GM19035 (cell line): ENCODE measurements around the gene TBC1D22A.

Experiments
- ATAC-seq: cut with Tn5 transposase; IDR thresholded peaks from one replicate; pipeline ENCODE4 v1.9.1; 2021; ENCODE audit not compliant: unreplicated experiment

Gene TBC1D22A

DNA sequence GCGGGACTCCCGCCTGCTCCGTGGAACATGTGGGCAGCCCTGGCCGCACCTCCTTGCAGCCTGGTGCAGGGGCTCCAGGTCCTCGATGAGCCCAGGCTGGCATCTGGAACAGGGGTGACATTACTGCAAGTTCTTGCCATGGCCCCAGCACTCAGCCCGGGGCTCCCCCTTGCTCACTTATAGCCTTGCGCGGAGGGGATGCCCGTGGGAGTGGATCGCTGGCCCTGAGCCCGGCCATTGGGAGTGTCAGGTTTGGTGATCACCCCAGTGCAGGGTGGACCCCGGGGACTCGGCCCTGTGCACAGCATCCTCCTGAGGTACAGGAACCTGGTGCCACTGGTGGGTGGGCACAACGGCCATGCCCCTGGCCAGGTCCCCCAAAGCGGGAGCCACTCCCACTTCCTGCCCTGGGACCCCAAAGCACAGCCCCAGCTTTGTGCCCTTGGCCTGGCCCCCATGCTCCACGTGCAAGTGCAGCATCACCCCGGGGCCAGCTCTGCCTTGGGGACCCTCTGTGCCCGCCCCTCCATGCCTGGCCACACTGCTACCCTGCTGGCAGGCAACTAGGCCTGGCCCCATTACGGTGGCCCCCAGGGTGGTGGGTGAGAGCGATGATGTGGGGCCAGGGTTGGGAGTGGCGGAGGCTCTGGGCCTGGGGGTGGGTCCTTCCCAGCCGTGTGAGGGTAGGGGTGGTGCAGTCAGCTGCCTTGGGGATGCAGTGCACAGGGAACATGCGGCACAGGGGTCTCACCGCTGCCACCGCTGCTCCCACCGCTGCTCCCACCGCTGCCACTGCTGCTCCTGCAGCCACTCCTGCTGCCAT is 439.8 kb downstream of the TBC1D22A start:
- ATAC-seq, result no peak

DNA sequence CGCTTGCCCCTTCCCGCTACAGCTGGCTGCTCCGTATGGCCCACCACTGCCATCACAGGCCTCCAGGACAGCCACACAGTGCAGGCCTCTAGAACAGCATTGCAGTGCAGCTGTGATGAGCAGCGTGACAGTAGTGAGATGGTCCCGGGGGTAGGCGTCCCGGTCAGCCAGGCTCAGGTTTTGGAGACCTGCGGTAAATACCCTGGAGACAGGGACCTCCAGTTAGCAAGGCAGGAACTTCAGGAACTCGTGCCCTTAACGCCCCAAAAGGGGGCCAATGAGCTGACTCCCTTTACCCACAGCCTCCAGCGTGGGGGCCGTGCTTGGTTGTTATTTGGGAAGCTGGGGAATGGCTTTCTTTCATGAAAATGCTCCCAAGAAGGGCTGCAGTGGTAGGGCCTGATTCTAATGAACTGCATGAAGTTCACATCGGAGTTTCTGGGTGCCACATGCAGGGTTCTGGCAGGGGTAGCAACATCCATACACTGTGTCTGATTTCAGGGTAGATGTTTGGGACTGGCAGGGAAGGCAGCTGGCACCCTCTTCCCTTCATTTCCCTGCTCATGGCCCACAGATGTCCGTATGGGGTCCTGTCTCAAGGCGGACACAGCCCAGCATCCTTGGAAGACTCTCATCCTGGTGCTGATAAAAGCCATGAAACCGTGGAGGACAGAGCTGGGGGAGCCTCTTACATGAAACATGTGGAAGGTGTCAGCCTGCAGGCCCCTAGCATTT is 440.5 kb downstream of the TBC1D22A start:
- ATAC-seq, result no peak

DNA sequence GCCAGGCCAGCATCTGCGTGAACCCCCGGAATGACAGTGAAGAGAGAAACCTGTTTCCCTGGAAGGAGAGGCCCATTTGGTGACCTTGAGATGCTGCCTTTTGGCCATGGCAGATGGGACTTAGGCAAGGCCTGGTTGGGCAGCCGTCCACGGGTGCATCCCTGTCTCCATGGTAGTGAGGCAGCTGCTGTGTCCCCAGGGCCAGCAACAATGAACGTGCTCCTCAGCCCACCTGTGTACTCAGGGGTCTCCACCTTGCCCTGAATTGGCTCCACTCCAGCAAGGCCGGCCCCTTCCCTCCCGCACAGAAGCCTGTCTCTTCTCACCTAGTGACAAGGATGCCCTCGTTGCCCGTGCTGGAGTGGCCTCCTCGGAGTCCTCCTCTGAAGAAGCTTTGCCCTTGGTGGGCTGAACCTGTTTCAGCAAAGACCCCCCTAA is 441.1 kb downstream of the TBC1D22A start:
- no peak for ATAC-seq

DNA sequence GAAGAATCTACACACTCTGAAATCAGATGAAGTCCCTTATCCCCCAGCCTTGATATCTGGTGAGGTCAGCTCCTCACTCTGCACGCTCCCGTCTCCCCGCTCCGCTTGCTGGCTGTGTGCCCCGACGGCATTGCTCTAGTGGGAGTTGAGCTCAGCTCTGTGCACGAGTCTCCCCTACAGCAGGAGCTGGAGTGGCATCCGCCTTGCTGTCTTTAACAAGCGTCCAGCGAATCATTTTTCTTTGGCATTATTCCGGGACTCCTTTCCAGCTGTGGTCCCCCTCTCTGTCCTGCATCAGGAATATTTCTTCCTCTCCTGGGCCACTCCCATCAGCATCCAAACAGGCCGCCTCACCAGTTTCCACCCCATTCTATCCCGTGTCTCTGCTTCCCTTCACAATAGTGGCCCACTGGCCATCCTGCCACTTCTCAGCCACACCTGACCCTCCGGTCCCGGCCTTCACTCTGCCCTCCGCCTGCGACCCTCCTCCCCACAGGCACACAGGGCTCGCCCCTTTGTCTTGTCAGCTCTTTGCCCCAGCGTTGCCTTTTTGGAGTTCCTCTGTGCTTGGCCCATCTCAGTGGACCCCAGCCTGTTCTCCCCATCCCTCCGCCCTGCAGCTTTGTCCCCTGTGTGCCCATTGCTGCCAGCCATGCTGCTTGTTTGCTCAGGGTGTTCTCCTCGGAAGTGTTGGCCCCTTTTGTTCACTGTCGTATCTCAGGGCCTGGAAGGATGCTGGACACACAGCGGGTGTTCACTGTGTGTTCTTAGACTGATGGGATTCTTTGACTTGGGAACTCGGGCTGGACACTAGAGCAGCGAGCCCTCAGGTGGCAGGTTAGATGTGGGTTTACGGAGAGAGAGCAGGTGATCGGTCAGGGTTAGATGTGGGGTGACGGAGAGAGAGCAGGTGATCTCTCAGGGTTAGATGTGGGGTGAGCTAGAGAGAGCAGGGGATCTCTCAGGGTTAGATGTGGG is 441.8 kb downstream of the TBC1D22A start:
- no peak for ATAC-seq

DNA sequence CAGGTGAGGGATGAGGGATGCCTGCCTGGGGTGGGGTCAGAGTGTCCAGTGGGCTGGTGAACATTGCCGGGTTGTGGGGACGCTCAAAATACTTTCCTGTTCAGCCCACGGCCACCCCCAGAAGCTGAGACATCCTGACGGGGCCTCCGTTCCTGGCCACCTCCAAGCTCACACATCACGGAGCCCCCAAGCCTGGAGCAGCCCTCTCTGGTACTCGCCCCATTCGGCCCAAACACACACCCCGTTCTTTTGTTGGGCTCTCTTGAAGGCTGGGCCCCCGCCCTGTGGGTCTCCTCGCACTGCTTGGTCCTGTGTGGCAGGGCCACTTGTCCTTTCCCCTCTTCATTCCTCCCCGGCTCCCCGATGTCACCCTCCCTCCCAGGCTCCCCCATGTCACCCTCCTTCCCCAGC is 442.6 kb downstream of the TBC1D22A start:
- no peak for ATAC-seq

DNA sequence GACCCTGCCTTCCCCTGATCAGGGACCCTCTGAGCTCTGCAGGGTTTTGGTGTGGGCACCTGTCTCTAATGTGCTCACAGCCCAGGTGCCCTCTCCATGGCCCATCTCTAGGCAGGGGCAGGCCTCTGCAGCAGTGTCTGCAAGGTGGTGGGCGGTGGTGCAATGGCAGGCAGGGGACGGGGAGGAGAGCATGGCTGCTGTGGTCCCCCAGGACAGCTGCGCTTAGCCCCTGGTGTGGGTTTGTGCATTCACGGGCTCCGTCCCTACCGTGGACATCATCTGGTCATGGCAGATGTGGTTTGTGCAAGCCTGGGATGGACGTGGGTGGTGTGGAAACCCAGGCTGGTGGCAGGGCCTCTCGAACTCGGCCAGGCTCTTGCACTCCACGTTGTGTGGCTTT is 443.1 kb downstream of the TBC1D22A start:
- no peak for ATAC-seq

DNA sequence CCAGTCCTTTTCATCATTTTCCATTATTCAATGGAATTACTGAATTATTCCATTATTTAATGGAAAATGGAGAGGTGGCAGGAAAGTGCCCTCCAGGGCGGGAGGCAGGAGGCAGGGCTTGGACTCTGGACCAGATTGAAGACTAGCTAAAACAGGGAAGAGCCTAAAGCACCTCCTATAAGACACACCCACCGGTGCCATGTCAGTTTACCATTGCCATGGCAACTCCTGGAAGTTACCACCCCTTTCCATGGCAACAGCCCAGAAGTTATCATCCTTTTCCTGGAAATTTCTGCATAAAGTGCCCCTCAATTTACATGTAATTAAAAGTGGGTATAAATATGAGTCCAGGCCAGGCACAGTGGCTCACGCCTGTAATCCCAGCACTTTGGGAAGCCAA is 443.7 kb downstream of the TBC1D22A start:
- no peak for ATAC-seq

DNA sequence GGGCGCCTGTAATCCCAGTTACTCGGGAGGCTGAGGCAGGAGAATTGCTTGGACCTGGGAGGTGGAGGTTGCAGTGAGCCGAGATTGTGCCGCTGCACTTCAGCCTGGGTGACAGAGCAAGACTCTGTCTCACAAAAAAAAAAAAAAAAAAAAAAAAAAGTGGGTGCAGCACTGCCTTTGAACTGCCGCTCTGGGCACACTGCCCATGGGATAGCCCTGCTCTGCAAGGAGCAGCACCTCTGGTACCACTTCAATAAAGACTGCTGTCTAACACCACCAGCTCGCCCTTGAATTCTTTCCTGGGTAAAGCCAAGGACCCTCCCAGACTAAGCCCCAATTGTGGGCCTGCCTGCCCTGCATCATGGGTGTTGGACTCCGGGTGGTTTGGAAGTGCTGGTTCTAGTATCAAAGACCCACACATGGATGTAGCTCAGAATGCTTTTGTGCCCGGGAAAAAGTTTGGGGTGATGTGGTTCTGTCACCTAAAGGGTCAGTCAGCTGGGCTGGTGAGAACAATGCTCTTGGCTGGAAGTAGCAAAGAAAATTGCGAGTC is 444.3 kb downstream of the TBC1D22A start:
- no peak for ATAC-seq

DNA sequence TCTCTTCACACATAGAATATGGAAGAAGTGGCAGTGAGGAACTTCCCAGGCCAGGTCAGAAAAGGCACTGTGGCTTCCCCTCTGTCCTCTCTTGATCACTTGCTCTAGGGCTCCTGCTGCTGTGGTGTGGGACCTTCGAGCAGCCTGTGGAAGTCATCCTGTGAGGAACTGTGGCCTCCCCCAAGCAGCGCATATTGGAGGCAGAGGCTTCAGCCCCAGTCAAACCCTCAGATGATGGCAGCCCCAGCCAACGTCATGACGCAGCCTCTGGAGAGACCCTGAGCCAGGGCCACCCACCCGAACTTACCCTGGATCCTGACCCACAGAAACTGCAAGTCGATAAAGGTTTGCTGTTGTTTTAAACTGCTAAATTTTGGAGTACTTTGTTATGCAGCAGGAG is 444.9 kb downstream of the TBC1D22A start:
- no peak for ATAC-seq

DNA sequence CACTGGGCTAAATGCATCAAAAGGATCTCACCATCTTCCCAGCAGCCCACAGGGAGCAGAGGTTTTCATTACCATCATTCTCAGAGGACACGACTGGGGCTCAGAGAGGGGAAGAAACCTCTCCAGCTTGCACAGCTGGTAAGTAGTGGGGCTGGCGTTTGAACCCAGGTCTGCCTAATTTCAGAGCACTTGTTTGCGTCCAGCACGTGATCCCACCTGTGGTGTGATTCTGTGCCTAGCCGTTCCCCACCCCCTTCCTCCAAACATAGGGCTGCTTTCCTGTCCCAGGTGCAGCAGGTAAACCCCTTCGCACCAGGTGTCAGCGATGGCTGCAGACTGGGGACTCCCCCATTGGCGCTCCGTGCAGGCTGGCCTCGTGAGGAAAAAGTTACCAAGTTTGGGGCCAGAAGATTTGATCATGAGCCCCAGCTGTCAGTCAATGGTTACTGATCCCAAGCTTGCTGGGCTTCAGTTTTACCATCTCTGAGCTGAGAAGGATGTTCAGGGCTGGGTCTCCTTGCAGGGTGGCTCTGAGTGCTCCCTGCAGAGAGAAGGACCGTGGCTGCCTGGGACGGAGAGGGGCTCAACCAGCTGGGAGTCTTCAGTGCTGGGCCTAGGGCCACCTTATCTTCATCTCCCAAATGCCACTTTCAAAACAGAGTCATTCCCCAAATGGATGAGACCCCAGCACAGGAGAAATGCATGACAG is 445.6 kb downstream of the TBC1D22A start:
- no peak for ATAC-seq

DNA sequence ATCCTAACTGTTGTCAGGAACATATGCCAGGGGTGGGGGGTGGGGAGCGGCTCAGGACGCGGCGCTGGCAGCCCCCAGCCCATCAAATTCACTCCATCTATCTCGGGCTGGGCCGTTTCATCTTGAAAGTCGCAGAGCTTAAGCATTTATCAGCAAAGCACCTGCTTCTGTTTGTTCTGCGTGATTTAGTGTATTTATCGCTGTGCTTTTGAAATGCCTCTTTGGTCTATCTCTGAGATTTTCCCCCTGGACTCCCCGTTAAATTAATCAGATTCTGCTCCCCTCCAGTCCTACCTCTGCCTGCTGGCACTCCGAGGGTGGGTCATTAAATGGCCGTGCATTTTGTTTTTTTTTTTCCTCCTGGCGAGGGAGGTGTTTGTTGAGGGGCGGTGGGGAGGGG is 446.2 kb downstream of the TBC1D22A start:
- ATAC-seq, result no peak

DNA sequence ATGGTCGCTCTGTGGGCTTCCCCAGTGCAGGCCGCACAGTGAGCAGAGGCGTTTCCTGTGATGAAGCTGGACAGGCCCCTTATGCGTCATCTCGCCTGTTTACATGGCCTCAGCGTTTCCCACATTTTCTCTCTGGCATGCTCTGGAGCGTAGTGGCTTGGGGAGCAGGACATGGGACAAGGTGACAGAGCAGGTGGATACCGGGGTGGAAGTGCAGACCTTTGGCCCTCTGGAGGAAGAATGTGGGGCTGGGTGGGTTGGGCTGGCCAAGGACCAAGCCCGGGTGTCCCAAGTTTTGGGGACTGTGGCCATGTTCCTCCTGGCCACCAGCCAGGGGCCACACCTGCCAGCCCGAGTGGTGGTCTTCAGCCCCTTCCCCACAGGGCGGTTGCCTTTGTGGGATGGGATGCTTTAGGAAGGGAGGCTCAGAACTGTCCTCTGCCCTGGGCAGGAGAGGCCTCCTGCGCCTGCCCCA is 446.6 kb downstream of the TBC1D22A start:
- ATAC-seq, result no peak

DNA sequence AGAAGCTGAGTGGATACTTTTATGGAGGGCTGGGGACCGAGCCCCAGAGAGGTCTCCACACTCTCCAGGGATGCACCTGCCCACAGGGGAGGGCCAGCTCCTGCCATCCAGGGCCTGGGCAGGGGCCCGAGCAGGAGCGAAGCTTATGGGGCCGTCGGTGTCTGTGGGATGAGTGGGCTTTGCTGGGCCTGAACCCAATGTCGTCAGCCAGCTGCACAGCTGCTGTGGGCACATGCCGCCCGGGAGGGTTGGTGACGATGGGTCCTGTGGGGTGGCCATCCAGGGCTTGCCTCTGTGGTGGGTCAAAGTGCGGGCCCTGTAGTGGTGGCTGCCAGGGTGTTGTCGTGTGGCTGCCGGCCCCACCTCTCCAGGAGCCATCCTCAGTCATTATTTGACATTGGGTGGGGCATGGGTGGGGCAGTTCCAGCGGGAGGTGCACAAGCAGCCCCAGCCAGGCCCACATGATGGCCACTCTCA is 447.1 kb downstream of the TBC1D22A start:
- no peak for ATAC-seq

DNA sequence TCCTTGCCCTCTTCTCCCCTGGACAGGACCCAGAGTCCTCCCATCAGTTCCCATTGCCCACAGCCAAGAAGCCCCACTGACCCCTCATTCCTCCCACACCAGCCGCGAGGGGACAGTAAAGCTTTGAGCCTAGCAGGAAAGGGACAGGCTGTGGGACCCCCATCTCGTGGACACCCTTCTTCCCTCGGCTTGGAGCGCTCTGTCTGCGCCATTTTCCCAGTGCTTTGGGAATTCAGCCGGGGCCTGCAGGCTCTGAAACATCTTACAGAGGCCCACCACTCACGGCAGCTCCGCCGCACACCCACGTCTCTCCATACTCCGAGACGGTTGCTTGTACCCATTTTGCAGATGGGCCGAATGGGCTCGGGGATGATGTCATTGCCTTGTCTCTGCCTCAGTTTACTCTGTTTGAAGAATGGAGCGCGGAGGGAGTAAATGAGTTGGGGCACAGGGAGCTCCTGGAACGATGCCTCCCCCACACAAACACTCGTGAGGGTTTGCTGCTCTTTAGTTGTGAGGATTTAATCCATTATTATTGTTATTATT is 447.7 kb downstream of the TBC1D22A start:
- no peak for ATAC-seq

DNA sequence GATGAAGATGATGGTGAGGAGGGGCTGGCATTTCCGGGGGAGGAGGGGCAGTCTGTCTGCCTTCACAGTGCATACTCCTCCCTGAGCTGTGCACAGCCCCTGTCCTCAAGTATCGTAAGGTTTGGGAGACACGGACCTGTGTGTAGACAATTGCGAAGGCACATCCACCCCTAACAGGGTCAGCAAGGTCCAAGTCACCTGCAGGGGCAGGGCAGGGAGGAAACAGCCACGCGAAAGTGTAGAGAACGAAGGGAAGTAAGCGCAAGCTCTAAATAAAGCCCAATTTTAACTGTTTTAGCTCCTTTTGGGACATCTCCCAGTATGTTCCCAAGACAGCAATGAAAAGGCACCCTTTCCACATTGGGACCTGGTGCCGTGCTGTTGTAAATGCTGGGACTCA is 448.2 kb downstream of the TBC1D22A start:
- ATAC-seq, result no peak

DNA sequence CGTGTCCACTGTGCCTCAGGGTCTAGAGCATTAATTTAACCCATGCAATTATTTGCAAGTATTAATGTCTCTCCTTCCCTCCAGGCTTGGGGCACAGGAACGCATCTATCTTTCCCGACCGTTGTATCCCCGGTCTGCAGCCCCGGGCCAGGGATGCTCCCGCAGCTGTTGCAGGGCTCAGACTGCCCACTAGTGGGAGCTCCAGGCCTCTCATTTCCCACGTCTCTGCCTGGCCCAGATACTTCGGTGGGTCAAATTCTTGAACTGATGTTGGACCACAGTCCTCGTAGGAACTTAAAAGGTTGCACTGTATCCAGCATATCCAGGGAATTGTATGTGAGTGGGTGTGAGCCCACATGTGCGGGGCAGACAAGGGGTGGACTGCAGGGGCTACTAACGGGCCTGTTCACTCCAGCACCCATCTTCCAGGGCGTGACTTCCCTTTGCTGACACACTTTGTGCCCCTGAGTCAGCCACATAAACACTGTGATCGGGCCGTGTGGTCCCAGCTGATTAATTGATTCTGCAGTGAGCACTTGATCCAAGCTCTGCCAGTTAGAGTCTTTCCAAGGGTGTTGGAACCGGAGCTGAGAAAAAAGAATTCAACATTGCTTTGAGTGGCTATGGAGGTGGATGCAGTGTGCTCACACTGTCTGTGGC is 451.3 kb downstream of the TBC1D22A start:
- ATAC-seq, result no peak

DNA sequence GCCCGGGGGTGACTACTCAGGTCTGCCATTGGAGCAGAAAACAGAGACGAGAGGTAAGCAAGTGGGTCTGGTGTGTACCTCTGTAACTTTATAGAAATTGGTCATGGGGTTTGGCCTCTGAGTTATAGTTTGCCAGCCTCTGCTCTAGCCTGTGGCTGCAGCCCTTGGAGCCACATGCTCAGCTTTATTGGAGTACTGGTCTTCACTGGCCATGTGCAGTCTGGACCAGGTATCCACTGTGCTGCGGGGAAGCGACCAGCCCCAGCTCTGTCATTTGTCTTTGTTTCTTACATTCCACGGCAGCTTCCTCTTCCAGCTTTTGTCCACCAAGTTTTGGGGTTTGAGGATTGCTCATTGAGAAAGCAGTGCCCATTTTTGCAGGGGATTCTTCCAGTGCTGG is 453.4 kb downstream of the TBC1D22A start:
- no peak for ATAC-seq

DNA sequence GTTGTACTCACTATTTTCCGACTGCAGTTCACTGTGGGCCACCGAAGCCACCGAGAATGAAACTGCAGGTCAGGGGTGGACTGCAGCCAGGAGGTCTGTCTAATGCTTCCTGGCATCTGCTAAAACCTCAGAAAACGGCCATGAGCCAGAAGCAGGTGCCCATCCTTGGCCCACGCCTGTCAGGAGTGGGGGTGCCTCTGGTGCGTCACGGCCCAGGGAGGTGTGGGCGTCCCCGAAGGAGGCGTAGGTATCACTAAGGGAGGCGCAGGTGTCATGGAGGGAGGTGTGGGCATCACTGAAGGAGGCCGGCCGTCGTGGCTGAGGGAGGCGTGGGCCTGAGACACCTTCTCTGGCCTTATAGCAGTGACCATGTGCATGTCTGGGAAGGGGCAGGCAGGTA is 456.2 kb downstream of the TBC1D22A start:
- ATAC-seq, result no peak

DNA sequence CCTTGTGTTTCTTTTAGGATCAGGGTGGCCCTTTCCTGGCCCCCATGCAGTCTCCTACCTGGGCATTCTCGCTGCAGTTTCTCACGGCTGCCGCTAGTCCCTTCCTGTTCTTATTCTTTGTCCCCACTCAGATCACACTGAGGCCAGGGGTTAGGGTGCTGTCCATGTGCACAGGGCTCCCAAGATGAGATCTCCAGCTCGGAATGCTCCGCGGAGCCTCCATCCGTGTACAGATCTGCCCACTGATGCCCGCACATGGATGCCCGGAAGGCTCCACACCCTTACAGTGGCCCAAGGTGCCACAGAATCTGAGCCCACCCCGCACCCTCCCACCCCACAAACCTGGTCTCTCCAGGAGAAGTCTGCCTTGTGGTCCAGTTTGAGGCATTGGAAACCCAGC is 457.3 kb downstream of the TBC1D22A start:
- no peak for ATAC-seq
